Measurements from ENCODE around the gene TNRC18.

The TNRC18 gene

DNA sequence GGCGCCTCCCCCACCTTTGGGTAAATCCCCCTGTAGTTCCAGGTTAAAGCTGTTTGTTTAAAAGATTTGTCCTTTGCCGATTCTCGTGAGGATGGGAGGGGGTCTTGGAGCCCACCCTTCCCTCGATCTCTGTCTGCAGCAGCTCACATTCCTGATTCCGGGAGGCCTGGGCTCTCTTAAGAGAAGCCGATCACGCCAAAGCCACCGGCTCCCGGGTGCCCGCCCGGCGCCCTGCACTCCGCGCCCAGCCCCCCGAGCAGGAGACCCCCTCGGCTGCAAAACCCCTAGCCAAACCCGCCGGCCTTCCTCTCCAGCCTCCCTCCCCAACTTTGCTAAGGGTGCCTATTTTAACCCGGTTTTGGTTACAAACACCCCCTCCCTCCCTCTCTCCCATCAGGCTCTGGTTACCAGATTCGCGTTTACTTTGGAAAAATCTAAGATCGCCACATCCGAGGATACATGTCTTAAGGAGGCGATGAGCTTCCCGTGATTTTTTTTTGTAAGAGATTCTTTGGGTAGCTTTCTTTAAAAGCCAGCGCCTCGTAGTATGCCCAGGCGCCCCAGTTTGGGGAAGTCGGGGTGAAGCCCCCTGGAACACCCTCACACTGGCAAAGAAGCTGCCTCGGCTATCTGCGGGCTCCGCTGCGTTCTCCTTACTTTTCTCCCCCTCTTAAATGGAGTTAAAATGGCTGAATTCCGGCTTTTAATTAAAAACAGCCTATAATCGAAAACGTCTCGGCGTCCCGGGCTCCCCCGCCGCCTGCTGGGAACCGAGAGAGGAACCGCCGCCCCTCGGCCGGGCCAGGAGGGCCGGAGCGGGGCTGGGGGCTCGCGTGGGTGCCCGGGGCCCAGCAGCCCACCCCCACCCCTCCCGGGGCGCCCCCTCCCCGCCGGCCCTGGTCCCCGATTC is 983 bp downstream of the TNRC18 start:
- Histone ChIP-seq H4K12ac (ENCODE audit: low read depth, low read length) (peak overlapping the region; percentile 23), H2AFZ (ENCODE audit: insufficient read depth, low read length, poor library complexity) (no peak overlapping the region), H3K23ac (ENCODE audit: low read length) (no peak overlapping the region), H3K27me3 (ENCODE audit: insufficient read depth, low read length) (no peaks in the 10 kb centered on the region), H2BK5ac (ENCODE audit: low read depth, low read length, poor library complexity) (peak overlapping the region; percentile 97), H3K4me3 (ENCODE audit: low read depth, low read length) (peak overlapping the region; percentile 83), H2AK5ac (ENCODE audit: low read length) (peak overlapping the region; percentile 75), H3K4me2 (ENCODE audit: low read length) (peak overlapping the region; percentile 95), H4K8ac (ENCODE audit: low read depth, low read length) (peak overlapping the region; percentile 78), H3K9ac (ENCODE audit: low read length) (peak overlapping the region; percentile 99), H3K4me1 (ENCODE audit: control insufficient read depth in 1 of 2, insufficient read depth in 2 of 2, low read length in 2 of 2) (peaks cover 13 to 17% of the 10 kb centered on the region in 2 experiments), H3K27ac (ENCODE audit: low read depth, low read length) (peak overlapping the region; percentile 98), H2BK120ac (ENCODE audit: insufficient read depth, low read length, poor library complexity) (peak overlapping the region; percentile 89), H3K36me3 (ENCODE audit: control insufficient read depth in 1 of 2, insufficient read depth in 2 of 2, low read length in 2 of 2) (peaks cover 0 to 5% of the 10 kb centered on the region in 2 experiments), H3K18ac (ENCODE audit: low read length) (peak overlapping the region; percentile 92), H3K79me2 (ENCODE audit: control insufficient read depth, insufficient read depth, low read length, poor library complexity) (peaks cover 73% of the 10 kb centered on the region), H4K91ac (ENCODE audit: low read depth, low read length) (peak overlapping the region; percentile 97), H2BK12ac (ENCODE audit: low read length) (peak overlapping the region; percentile 59), H3K79me1 (ENCODE audit: low read length) (peaks cover 88% of the 10 kb centered on the region), H3K9me3 (ENCODE audit: insufficient read depth, low read depth, low read length) (peaks cover 2% of the 10 kb centered on the region), H3K14ac (ENCODE audit: low read length) (peak overlapping the region; percentile 96), H3K4ac (ENCODE audit: low read depth, low read length) (peak overlapping the region; percentile 100)
- WGBS (ENCODE audit: extremely low coverage, insufficient coverage, insufficient read length) = no CpG with 5 or more reads among the region's 56 CpGs
- peak in 1 of 2 donors; percentile 49 for DNase-seq

DNA sequence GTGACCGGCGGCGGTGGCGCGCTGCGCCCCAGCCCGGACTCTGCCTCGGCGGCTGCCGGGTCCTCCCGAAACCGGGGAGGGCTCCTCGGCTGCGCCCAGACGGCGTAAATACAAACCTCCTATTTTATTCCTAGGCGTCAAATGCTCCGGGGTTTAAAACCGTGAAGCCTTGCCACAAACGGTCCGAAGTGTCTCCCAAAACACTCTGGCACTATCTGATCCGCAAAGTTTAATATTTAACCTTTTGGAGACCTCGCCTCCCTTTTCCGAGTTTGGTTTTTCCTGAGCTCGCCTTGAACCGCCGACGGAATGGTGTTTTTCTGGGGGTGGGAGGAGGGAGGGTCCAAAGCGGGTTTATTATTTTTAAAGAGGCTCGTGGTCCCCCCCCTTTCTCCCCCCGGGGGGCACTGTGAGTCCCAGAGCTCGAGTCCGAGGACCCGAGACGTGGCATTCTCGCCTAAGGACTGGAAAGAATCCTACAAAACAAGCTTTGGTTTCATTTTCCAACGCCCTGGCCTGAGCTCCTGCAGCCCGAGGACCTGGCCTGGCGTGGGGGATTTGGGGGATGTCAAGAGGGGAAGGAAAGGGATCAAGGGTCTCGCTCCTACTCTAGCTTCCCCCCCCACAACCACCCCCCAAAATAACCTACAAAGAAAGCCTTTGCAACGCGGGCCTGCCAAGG is 1.8 kb downstream of the TNRC18 start:
- Histone ChIP-seq H2AK5ac (ENCODE audit: low read length) (peak overlapping the region; percentile 75), H3K4me3 (ENCODE audit: low read depth, low read length) (peak overlapping the region; percentile 83)

DNA sequence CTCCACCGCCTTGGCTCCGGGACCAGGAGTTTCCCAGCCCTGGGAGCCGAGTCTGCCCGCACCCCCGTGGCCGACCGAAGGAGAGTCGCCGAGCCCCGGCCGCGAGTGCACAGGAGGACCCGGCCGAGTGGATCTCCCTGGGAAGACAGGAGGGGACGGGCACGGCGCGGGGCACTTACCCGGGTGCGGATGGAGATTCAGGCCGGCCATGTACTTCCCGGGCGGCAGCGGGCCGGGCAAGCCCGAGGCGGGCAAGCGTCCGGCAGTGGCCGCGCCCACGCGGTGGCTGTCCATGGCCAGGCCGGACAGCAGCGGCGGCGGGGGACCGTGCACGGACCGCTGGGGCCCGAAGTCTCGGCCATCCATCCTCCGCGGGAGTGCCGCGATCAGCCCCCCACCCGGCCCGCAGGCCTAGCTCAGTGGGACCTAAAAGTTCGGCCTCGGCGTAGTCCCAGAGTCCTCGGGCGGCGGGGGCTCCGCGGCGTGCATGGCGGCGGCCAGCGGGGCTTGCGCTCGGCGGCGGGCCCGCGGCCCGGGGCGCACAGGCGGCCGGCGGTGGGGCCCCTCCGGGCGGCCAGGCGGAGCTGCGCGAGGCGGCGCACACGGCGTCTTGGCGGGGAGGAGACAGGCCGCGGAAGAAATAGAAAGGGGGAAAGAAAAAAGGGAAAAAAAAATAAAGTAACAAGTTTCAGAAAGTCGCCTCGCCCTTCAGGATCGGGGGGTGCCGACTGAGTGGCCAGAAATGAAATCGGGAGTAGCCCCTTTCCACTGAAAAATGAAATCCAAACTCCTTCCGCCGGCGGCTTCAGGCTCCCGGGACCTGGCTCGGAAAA is 2.5 kb downstream of the TNRC18 start:
- Histone ChIP-seq H4K8ac (ENCODE audit: low read depth, low read length) (peak overlapping the region; percentile 78), H3K79me2 (ENCODE audit: control insufficient read depth, insufficient read depth, low read length, poor library complexity) (peaks cover 59% of the 10 kb centered on the region), H4K12ac (ENCODE audit: low read depth, low read length) (peak overlapping the region; percentile 60), H3K23ac (ENCODE audit: low read length) (no peak overlapping the region), H3K18ac (ENCODE audit: low read length) (peak overlapping the region; percentile 15), H3K79me1 (ENCODE audit: low read length) (peaks cover 81% of the 10 kb centered on the region), H3K4me3 (ENCODE audit: low read depth, low read length) (peak overlapping the region; percentile 83), H3K14ac (ENCODE audit: low read length) (peak overlapping the region; percentile 97), H3K36me3 (ENCODE audit: control insufficient read depth in 1 of 2, insufficient read depth in 2 of 2, low read length in 2 of 2) (peaks cover 3 to 8% of the 10 kb centered on the region in 2 experiments), H3K9ac (ENCODE audit: low read length) (peak overlapping the region; percentile 99), H3K4me1 (ENCODE audit: control insufficient read depth in 1 of 2, insufficient read depth in 2 of 2, low read length in 2 of 2) (peaks cover 18 to 20% of the 10 kb centered on the region in 2 experiments), H4K91ac (ENCODE audit: low read depth, low read length) (peak overlapping the region; percentile 79), H2AFZ (ENCODE audit: insufficient read depth, low read length, poor library complexity) (peak overlapping the region; percentile 1), H2BK5ac (ENCODE audit: low read depth, low read length, poor library complexity) (peak overlapping the region; percentile 97), H3K27ac (ENCODE audit: low read depth, low read length) (peak overlapping the region; percentile 98), H3K27me3 (ENCODE audit: insufficient read depth, low read length) (no peaks in the 10 kb centered on the region), H3K9me3 (ENCODE audit: insufficient read depth, low read depth, low read length) (peaks cover 2% of the 10 kb centered on the region), H3K4me2 (ENCODE audit: low read length) (peak overlapping the region; percentile 95), H2AK5ac (ENCODE audit: low read length) (peak overlapping the region; percentile 77), H2BK120ac (ENCODE audit: insufficient read depth, low read length, poor library complexity) (peak overlapping the region; percentile 81), H3K4ac (ENCODE audit: low read depth, low read length) (peak overlapping the region; percentile 100), H2BK12ac (ENCODE audit: low read length) (peak overlapping the region; percentile 92)
- peak in 1 of 2 donors; percentile 39 for DNase-seq
- WGBS (ENCODE audit: extremely low coverage, insufficient coverage, insufficient read length) = no CpG with 5 or more reads among the region's 93 CpGs

More for the DNA sequence above, 1.8 kb downstream of the TNRC18 start:
- Histone ChIP-seq H2BK12ac (ENCODE audit: low read length) (peak overlapping the region; percentile 59), H3K79me1 (ENCODE audit: low read length) (peaks cover 87% of the 10 kb centered on the region), H3K9me3 (ENCODE audit: insufficient read depth, low read depth, low read length) (peaks cover 2% of the 10 kb centered on the region), H3K27ac (ENCODE audit: low read depth, low read length) (peak overlapping the region; percentile 98), H3K4me1 (ENCODE audit: control insufficient read depth in 1 of 2, insufficient read depth in 2 of 2, low read length in 2 of 2) (peaks cover 18 to 20% of the 10 kb centered on the region in 2 experiments), H3K36me3 (ENCODE audit: control insufficient read depth in 1 of 2, insufficient read depth in 2 of 2, low read length in 2 of 2) (peaks cover 0 to 6% of the 10 kb centered on the region in 2 experiments), H3K18ac (ENCODE audit: low read length) (peak overlapping the region; percentile 83), H2AFZ (ENCODE audit: insufficient read depth, low read length, poor library complexity) (no peak overlapping the region), H3K4me2 (ENCODE audit: low read length) (peak overlapping the region; percentile 95), H2BK5ac (ENCODE audit: low read depth, low read length, poor library complexity) (peak overlapping the region; percentile 97), H3K27me3 (ENCODE audit: insufficient read depth, low read length) (no peaks in the 10 kb centered on the region), H4K8ac (ENCODE audit: low read depth, low read length) (peak overlapping the region; percentile 78), H3K14ac (ENCODE audit: low read length) (peak overlapping the region; percentile 97), H3K79me2 (ENCODE audit: control insufficient read depth, insufficient read depth, low read length, poor library complexity) (peaks cover 66% of the 10 kb centered on the region), H2BK120ac (ENCODE audit: insufficient read depth, low read length, poor library complexity) (peak overlapping the region; percentile 81), H4K91ac (ENCODE audit: low read depth, low read length) (peak overlapping the region; percentile 97), H3K9ac (ENCODE audit: low read length) (peak overlapping the region; percentile 99), H4K12ac (ENCODE audit: low read depth, low read length) (peak overlapping the region; percentile 63), H3K4ac (ENCODE audit: low read depth, low read length) (peak overlapping the region; percentile 100), H3K23ac (ENCODE audit: low read length) (no peak overlapping the region)
- DNase-seq = peak in 1 of 2 donors; percentile 77
- WGBS (ENCODE audit: extremely low coverage, insufficient coverage, insufficient read length) = no CpG with 5 or more reads among the region's 42 CpGs
